MM.1S (cell line): ENCODE data around the gene PPWD1.
"Not testable (repeated sequence)": the region's sequence is repeated elsewhere in the genome, so short reads cannot be mapped to it uniquely, and the experiment has no call there.

Experiments used
- CTCF ChIP-seq: fragments of 300-600 bp; sonication (generic); IDR thresholded peaks from 2 replicates; pipeline ENCODE4 v1.5.1; 2016; ENCODE audit warnings: antibody characterized with exemption, low read length, mixed read lengths
- EZH2 ChIP-seq: fragments of 300-600 bp; sonication (generic); optimal IDR thresholded peaks from 2 replicates; pipeline ENCODE3; 2017; ENCODE audit warnings: low read depth, mild to moderate bottlenecking, antibody characterized with exemption, low read length, mixed read lengths
- EZH2phosphoT487 ChIP-seq: fragments of 300-600 bp; sonication (generic); IDR thresholded peaks from 2 replicates; pipeline ENCODE4 v1.6.1; 2018; ENCODE audit warnings: antibody characterized with exemption, low read length

GRCh38 chr5:65621961-65622360, 58.9 kb downstream of the PPWD1 start:
- not testable (repeated sequence) for TF ChIP-seq CTCF, EZH2, EZH2phosphoT487
